MV-4-11 (cell line): ENCODE measurements around the gene MTURN.

Experiments used
- DNase-seq: peaks from one replicate; lab custom pipeline; 2025; lab: John Stamatoyannopoulos, UW

MTURN gene

DNA sequence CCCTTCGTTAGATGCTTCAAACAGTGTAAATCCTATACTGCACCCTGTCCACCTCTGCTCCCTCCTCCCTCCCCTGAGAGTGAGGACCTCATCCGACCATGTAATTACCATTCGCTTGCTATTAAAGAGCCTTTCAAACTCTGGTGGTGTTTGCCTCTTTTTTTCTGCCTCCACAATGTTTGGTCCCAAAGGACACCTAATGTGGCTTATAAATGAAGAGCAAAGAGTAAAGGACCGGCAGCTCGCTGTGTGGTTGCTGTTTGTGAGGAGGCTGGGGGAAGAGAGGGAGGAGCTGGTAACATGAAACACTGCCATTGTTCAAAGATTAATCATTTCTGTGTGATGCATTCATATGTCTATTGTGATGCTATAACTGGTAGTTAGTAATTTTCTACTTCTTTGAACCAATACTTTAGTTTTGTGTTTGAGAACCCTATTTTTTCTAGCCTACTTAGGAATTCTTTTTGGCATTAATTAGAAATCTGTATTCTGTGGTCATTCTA lies 27.9 kb downstream of the MTURN start:
- DNase-seq = no peak

DNA sequence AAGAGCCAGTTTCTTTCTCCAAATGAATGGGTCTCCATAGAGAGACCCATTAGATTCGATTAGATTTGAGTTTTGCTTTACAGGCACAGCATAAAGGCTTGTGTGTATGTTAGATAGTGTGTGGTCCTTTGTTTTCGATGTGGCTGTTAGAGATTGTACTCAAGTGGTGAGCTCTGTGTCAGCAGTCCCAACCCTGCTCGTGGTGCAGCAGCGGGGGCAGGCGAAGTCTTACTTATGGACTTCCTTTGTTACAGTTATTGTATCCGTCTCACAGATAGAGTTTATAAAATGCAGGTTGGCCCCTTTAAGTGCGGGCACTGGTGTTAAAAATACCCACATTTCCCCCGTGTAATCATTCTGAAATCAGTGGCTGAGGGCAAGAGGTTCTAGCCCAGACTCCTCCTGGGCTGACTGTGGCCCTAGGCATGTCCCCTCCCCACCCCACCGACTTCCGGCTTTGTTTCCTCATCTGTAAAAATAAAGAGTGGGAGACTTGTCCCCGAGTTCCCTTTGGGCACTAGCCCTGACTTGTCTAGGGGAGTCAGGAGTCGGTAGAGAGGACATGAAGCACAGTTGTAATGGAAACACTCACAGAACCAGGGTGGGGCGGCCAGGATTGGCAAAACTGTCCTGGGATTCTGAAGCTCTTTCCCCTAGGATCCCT lies 28.6 kb downstream of the MTURN start:
- DNase-seq = peak; percentile 70

GRCh38 chr7:30164567-30164966 lies 29.8 kb downstream of the MTURN start:
- DNase-seq = peak; percentile 80

GRCh38 chr7:30165590-30165989 lies 30.8 kb downstream of the MTURN start:
- no peak for DNase-seq

DNA sequence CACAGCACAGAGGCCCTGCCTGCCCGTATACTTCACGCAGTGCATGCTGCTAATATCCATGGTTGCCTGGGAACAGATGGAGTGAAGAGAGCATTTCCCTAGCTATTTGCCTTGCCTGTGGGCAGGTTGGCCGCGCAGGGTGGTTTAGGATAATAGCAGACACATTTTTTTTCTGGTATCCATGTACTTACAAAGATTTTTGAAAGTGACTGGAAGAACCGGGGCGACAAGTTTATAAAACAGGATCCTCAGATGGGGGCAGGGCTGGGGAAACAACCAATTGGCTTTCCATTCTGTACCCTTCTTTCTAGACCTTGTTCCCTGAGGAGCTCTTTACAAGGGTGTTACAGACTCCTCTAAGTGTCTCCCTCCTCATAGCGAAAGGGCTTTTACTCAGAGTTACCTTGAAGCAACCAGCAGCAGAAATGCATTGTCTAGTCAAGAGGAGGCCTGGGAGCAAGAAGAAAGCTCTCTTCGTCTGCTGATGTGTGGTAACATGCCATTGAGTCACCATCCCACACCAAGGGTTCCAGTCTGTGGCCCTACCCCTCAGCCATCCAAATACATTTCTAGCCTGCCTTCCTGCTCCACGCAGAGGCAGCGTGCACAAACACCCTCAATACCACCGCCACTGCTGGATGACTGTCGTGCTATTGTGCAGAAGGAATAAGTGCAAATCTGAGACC lies 31.5 kb downstream of the MTURN start:
- no peak for DNase-seq

- no peak for DNase-seq
These were observed 32.1 kb downstream of the MTURN start for GRCh38 chr7:30166841-30167235.

DNA sequence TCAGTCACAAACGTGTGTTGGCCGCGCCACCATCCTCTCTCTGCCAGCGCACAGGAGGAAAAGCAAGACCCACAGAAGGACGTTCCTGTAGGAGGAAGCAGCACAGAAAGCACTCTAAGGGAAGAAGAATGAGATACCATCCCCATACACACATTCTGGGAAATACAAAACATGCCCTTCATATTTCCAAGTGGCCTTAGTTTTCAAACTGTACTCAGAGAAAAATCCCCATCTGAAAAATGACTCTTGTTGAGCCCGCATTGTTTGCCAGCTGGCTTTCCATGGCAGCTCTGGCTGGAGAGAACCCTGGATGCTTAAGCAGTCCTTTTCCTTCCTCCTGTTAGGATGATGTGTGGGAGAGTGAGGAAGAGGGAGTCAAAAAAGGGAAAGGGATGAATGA lies 33.1 kb downstream of the MTURN start:
- DNase-seq = no peak

DNA sequence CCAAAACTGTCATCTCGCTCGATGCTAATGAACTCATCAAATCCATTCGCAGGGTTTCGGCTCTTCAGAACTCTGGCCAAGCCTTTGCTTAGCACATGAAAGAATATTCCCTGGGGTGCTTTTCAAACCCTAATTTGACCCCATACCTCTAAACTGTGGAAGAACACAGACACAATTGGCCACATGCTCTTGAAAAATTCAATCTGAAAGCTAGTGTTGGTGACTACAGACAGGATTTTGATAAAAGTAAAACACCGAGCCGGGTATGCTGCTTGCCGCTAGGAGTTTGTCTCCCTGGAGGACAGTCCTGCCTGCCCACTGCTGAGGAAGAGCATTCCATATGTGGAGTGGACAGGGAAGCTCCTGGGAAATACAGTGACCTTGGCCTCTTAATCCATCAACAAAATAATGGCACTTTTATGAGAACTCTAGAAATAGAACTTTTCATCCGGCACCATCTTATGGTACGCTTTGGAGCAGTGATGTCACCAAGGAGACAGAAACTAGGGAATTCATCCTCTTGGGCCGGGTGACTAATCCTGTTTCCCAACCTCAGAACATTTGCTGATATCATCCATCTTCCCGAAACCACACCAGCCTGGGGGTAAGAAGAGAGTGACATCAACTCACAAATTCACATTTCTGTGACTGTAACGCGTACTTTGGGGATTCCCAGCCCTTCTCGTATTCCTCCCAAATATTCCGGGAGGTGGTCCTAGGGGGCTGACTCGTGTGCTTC lies 34.2 kb downstream of the MTURN start:
- DNase-seq = no peak

GRCh38 chr7:30169579-30169978 lies 34.8 kb downstream of the MTURN start:
- no peak for DNase-seq

GRCh38 chr7:30170476-30171205 lies 35.9 kb downstream of the MTURN start:
- peak; percentile 47 for DNase-seq

DNA sequence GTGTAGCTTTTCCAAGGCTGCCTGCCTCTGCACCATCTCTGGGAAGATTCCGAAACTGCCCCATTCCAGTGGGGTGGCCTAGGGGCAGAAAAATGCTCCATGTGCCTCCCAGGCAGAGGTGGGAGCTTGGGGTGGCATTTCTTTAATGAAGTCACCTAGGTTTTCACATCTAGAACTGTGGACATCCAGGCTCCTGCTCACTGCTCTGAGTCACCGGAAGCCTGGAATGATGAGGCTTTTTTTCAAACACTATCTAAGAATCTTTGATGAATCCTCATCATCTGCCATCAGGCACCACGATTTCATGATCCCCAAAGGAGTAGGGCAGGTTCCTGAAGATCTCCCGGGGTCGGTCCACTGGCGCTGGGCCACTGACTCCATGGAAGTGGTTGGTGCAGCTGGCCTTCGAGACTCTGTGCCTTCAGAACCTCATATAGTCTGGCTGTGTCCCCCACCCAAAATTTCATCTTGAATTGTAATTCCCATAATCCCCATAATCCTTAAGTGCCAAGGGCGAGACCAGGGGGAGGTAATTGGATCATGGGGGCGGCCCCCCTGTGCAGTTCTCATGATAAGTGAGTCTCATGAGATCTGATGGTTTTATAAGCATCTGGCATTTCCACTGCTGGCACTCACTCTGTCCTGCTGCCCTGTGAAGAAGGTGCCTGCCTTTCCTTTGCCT lies 37.1 kb downstream of the MTURN start:
- no peak for DNase-seq

DNA sequence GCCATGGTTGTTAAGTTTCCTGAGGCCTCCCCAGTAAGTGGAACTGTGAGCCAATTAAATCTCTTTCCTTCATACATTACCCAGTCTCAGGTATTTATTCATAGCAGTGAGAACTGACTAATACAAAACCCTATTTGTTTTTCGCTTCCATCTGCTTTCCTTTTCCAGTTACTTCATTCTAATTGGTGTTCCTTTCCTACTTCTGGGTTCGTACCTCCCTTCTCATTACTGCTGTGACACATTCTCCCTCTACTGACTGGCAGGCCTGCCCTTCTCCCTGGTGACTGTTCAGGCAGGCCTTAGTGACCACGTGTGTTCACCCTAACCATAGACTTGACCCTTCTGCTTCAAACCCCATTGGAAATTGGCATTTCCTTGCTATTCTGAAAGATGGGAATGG lies 37.7 kb downstream of the MTURN start:
- no peak for DNase-seq

DNA sequence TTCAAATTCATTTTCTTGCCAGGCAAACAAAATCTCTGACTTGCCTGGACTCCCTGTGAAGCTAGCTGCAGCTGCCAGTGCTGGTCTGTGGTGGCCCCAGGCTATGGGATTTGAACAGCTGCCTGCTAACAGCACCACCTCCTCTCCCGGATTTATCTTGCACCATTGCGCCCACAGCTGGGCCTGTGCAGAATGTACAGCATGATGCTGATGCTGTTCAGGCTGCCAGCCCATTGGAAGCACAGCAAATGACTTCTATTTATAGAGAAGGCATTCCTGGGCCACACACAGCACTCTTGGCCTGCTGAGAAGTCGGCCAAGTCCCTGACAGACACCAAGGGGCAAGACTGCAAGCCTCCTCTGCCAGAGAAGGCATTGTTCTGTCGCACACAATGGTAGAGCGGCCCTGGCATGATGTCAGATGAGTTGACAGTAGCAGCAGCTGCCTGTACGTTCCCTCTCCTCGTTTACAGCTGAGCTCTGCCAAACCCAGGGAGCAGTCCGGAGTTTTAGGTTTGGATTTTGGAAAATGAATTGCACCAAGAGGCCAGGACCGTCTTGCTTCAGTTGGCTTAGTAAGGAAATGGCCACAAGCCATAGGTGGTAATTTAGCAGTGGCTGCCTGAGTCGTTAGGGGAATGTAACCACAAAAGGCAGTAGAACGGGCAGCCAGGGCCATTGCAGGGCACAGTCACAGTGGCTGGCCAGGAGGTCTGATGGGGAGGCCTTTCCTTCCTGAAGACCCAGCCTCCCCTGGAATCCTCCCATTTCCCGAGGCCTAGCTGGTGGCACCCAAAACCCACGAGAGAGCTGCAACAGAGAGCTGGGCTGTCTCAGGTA lies 38.5 kb downstream of the MTURN start:
- peak; percentile 36 for DNase-seq

- no peak for DNase-seq
These were observed 40.4 kb downstream of the MTURN start for GRCh38 chr7:30175180-30175579.

DNA sequence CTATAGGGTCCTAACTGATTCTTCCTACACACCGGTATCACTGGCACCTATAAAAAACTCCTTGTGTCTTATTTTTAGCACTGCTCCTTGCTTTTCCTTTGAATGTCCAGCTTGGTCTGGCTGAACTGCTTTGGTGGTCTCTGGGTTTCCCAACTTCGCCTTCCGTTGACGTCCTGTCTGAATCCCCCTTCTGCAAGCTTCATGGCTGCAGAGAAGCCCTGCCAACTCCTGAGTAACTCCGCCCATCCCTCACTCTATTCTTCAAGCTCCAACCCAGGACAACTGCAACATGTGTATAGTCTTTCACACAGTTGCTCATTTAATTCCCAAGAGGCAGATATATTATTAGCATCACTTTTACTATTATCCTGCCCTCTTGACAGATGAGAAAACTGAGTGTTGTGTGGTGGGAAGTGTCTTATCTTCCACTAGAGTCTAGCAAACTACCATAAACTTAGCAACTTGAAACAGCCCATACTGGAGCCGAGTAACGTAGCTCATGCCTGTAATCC lies 40.9 kb downstream of the MTURN start:
- no peak for DNase-seq

- DNase-seq = peak; percentile 55
These were observed 41.8 kb downstream of the MTURN start for GRCh38 chr7:30176463-30177109.

- DNase-seq = no peak
These were observed 42.4 kb downstream of the MTURN start for GRCh38 chr7:30177186-30177585.

DNA sequence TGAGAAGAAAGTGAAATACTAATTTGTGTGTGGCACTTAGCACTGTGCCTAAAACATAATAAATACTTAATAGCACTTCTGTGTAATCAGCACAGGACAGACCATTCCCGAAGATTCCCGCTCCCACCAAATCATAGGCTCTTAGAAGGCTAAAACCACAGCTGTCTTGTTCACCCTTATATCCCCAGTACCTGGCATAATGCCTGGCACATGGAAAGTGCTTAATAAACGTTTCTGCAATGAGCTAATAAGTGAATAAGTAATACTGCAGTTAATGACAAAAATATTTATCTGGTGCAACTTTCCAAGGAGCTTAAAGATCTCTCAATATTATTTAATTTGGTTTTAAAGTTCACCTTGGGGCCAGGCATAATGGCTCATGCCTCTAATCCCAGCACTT lies 43.2 kb downstream of the MTURN start:
- DNase-seq = no peak

- peak; percentile 70 for DNase-seq
These were observed 44.1 kb downstream of the MTURN start for GRCh38 chr7:30178748-30179436.
